GM18517 (cell line): ENCODE data around the gene AHCTF1.
"Not testable (repeated sequence)": the region's sequence is repeated elsewhere in the genome, so short reads cannot be mapped to it uniquely, and the experiment has no call there.

Source experiments
- ATAC-seq: cut with Tn5 transposase; IDR thresholded peaks from one replicate; pipeline ENCODE4 v1.9.1; 2021; ENCODE audit warnings: mild to moderate bottlenecking, moderate library complexity; ENCODE audit not compliant: unreplicated experiment

AHCTF1 gene

DNA sequence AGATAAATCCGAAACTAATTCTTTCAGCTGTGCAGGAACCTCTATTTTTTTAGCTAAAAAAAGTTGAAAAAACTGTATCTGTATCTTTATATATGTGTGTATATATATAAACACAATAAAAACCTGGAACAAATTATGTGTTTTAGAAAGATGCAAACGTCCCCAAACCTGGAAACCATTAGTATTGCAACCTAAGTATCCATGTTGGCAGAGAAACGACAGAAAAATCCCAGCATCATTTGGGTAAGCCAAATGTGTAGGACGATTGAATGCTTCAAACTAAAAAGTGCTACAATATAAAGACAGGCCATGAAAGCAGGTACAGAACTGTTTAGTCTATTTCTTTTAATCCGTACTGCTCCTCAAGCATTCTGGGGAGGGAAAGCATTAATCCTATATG, 87.9 kb downstream of the AHCTF1 start:
- no peak for ATAC-seq

GRCh38 chr1:246840761-246841160, 91.0 kb downstream of the AHCTF1 start:
- not testable (repeated sequence) for ATAC-seq

GRCh38 chr1:246838118-246838456, 93.7 kb downstream of the AHCTF1 start:
- no peak for ATAC-seq

- ATAC-seq = no peak
Observed at GRCh38 chr1:246837418-246838117, 94.2 kb downstream of the AHCTF1 start.

DNA sequence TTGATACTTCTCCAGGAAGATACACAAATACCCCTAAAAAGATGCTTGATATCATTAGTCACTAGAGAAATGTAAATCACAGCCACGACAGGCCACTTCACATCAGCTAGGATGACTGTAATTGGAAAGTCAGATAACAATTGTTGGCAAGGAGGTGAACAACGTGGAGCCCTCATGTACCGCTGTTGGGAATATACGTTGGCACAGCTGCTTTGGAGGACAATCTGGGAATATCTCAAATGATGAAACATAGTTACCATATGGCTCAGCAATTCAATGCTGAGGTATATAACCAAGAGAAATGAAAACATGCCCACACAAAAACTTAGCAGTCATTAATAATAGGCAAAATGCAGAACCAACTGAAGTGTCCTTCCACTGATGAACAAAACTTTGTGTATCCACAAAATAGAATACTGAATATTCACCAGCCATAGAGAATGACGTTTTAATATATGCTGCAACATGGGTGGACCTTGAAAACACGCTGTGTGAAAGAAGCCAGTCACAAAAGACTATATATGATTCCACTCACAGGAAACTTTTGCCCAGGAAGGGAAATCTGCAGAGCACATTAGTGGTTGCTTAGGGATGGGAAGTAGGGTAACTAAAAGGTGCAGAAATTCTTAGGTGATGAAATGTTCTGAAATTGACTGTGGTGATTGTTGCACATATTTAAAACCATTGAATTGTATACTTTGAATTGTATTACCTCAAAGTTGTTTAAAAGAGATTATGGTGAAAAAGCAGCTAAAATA, 95.4 kb downstream of the AHCTF1 start:
- ATAC-seq = no peak

- no peak for ATAC-seq
Observed at GRCh38 chr1:246831543-246831942, 100.2 kb downstream of the AHCTF1 start.

DNA sequence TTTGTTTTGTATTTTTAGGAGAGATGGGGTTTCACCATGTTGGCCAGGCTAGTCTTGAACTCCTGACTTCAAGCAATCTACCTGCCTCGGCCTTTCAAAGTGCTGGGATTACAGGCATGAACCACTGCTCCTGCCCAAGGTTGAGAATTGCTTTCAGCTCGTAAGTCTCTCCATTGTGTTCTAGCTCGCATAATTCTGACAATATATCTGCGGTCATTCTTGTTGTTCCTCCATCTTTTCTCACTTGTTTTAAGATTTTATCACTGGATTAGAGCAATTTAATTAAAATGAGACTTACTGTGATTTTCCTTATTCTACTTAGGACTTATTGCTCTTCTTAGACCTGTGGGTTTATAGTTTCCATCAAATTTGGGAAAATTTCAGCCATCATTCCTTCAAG, 102.9 kb downstream of the AHCTF1 start:
- ATAC-seq = no peak

DNA sequence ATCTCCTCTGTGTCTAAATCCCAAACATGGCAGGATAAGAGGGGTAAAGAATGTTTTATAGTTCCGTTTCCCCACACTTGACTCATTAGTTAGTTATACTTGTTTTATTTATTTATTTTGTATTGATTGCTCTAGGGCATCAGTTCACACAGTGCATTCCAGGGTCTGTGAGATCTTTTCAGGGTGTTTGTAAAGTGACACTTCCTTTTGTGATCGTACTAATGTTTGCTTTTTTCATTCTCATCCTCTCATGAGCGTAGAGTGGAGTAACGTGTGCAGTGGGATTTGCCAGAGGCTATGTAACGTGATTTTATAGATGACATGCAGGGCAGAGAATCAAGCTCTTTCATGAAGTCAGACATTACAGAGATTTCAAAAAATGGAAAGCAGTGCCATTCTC, 104.4 kb downstream of the AHCTF1 start:
- no peak for ATAC-seq

GRCh38 chr1:246825557-246826175, 106.1 kb downstream of the AHCTF1 start:
- ATAC-seq = no peak

GRCh38 chr1:246824541-246824940, 107.2 kb downstream of the AHCTF1 start:
- ATAC-seq = no peak

GRCh38 chr1:246822154-246822553, 109.6 kb downstream of the AHCTF1 start:
- ATAC-seq = not testable (repeated sequence)

- no peak for ATAC-seq
Observed at GRCh38 chr1:246820666-246821065, 111.1 kb downstream of the AHCTF1 start.

DNA sequence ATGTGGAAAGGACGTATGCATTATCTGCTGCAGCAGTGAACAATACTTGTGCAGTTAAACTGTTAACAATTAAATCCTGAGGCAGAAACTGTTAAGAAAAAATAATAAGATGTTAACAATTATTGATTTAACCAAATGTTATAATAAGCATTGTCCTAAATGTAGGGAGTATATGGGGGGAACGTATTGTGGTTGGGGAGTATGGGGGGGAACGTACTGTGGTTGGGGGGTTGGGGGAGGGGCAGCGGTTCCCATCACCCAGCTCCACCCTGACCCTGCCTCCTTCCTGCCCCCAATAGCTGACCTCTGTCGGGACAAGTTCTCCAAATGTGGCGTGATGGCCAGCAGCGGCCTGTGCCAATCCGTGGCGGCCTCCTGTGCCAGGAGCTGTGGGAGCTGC, 114.0 kb downstream of the AHCTF1 start:
- not testable (repeated sequence) for ATAC-seq

- no peak for ATAC-seq
Observed at GRCh38 chr1:246815693-246816270, 116.0 kb downstream of the AHCTF1 start.

DNA sequence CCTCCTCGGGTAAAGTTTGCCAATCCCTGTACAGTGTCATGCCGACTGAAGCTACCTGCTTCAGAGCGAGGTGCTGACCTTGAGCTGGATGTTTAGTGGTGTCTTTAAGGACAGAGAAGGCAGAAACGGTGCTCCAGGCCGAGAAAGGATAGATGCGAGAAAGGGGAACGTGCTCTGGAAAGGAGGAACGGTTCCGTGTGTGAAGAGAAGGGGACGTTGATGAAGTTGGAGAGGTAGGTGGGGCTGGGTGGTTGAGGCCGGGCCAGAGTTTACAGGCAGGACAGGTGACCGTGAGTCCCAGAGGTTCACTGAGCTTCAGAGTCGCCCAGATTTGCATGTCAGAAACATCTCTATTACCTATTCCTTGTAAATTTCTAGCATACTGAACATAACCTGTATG, 116.9 kb downstream of the AHCTF1 start:
- ATAC-seq = no peak

GRCh38 chr1:246813325-246813724, 118.4 kb downstream of the AHCTF1 start:
- ATAC-seq = not testable (repeated sequence)

GRCh38 chr1:246811985-246812384, 119.8 kb downstream of the AHCTF1 start:
- no peak for ATAC-seq

DNA sequence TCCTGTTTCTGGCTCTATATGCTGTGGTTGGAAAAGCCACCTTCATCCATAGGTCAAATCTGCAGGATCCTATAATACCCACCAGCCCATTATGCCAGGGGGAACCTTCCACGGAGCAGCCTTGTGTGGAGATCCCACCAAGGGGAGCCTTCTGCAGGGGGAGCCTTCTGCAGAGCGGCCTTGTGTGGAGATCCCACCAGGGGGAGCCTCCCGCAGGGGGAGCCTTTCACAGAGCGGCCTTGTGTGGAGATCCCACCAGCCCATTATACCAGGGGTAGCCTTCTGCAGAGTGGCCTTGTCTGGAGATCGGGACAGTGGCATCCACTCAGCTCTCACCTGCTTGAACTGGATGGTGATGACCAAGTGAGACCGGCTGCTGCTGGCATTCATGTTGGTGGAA, 122.3 kb downstream of the AHCTF1 start:
- no peak for ATAC-seq

DNA sequence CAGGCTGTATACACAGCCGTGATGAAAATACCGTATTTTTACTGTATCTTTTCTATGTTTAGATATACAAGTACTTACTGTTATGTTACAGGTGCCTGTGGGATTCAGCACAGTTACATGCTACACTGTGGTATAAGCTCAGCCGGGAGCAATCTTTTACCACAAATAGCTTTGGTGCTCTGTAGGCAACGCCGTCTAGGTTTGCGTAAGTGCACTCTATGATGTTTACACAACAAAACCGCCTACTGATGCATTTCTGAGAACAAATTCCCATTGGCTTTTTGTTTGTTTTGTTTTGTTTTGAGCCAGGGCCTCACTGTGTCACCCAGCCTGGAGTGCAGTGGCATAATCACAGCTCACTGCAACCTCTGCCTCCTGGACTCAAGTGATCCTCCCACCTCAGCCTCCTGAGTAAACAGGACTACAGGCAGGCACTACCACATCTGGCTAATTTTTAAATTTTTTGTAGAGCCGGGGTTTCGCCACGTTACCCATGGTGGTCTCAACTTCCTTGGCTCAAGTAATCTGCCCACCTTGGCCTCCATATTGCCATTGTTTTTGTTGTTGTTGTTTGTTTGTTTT, 126.5 kb downstream of the AHCTF1 start:
- ATAC-seq = no peak

GRCh38 chr1:246803883-246804282, 127.9 kb downstream of the AHCTF1 start:
- ATAC-seq = no peak

DNA sequence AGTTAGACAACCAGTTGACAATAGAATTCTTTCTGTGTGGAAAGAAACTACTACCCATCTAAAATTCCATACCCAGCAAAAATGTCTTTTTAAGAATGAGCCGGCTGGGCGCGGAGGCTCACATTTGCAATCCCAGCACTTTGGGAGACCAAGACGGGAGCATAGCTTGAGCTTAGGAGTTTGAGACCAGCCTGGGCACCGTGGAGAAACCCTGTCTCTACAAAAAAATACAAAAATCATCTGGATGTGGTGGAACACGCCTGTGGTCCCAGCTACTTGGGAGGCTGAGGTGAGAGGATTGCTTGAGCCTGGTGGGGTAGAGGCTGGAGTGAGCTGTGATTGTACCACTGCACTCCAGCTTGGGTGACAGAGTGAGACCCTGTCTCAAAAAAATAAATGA, 128.4 kb downstream of the AHCTF1 start:
- no peak for ATAC-seq
